SK-N-SH (cell line): ENCODE data around the gene MED14. TPM values are rescaled to one million over a fixed set of nuclear protein-coding genes. Genes with fewer than 3 reads are reported as not detected.

Source experiments
- CTCF ChIA-PET: fragments of 300-600, 350-600 bp; formaldehyde crosslinking; extraction: SDS; loops from one replicate; lab custom pipeline; 2021; lab: Yijun Ruan, JAX
- POLR2A ChIA-PET: fragments of 350-600 bp; sonication (Branson Sonifier 250); formaldehyde crosslinking; extraction: SDS; loops from one replicate; lab custom pipeline; 2020; ENCODE audit warnings: antibody characterized with exemption, inconsistent platforms; lab: Yijun Ruan, JAX
- DNase-seq: peaks from one replicate; pipeline ENCODE4 v3.0.0; 2012
- H2AFZ ChIP-seq: fragments of 200-600 bp; sonication (generic); 2 replicates; pipeline ENCODE4 v1.8.1; 2016; ENCODE audit warnings: antibody characterized with exemption, mild to moderate bottlenecking, low read depth
- H3F3A ChIP-seq: fragments of 200-600 bp; sonication (generic); replicated peaks from 2 replicates; pipeline ENCODE3; 2016; ENCODE audit warnings: antibody characterized with exemption, mild to moderate bottlenecking; ENCODE audit not compliant: insufficient read depth
- H3K27ac ChIP-seq, 2 experiments: fragments of 200-500 bp in 1 of 2; fragments of 200-600 bp in 1 of 2; sonication (Bioruptor generic) in 1 of 2; sonication (generic), shearing (Covaris generic) in 1 of 2; 2 replicates each; pipeline versions ENCODE4 v1.5.1 to v1.6.1; 2014 to 2016; ENCODE audit warnings: low read depth in 2 of 2, inconsistent platforms in 1 of 2, low read length in 1 of 2, mild to moderate bottlenecking in 1 of 2, mixed read lengths in 1 of 2
- H3K27me3 ChIP-seq: fragments of 200-600 bp; sonication (generic), shearing (Covaris generic); 2 replicates; pipeline ENCODE4 v1.6.1; 2016; ENCODE audit warnings: mixed run types; ENCODE audit not compliant: insufficient read depth
- H3K36me3 ChIP-seq, 2 experiments: fragments of 200-500 bp in 1 of 2; fragments of 200-600 bp in 1 of 2; sonication (Bioruptor generic) in 1 of 2; sonication (generic) in 1 of 2; replicated peaks in 1 of 2; 2 replicates each; pipeline versions ENCODE3 to v1.5.1; 2014 to 2016; ENCODE audit warnings: low read length in 1 of 2, mild to moderate bottlenecking in 1 of 2; ENCODE audit not compliant: insufficient read depth in 2 of 2, control insufficient read depth in 1 of 2
- H3K4me1 ChIP-seq, 2 experiments: fragments of 200-500 bp in 1 of 2; fragments of 200-600 bp in 1 of 2; sonication (Bioruptor generic) in 1 of 2; sonication (generic), shearing (Covaris generic) in 1 of 2; 2 replicates each; pipeline versions ENCODE4 v1.5.1 to v1.6.1; 2014 to 2016; ENCODE audit warnings: low read depth in 1 of 2, low read length in 1 of 2, mixed run types in 1 of 2; ENCODE audit not compliant: insufficient read depth in 2 of 2, control insufficient read depth in 1 of 2
- H3K4me2 ChIP-seq: fragments of 200-600 bp; sonication (generic), shearing (Covaris generic); 2 replicates; pipeline ENCODE4 v1.6.1; 2017; ENCODE audit warnings: mixed run types
- H3K4me3 ChIP-seq, 2 experiments: fragments of 200-500 bp in 1 of 2; fragments of 200-600 bp in 1 of 2; sonication (Bioruptor generic) in 1 of 2; sonication (generic), shearing (Covaris generic) in 1 of 2; 2 replicates each; pipeline versions ENCODE4 v1.5.1 to v1.8.1; 2014 to 2016; ENCODE audit warnings: low read depth in 2 of 2, inconsistent platforms in 1 of 2, low read length in 1 of 2, mild to moderate bottlenecking in 1 of 2, mixed read lengths in 1 of 2, moderate library complexity in 1 of 2
- H3K79me2 ChIP-seq: fragments of 200-600 bp; sonication (generic); 2 replicates; pipeline ENCODE4 v1.8.1; 2017; ENCODE audit warnings: mild to moderate bottlenecking; ENCODE audit not compliant: insufficient read depth
- H3K9ac ChIP-seq: fragments of 200-600 bp; sonication (generic); 2 replicates; pipeline ENCODE4 v1.6.1; 2017; ENCODE audit warnings: mixed run types
- H3K9me2 ChIP-seq: fragments of 200-600 bp; sonication (generic); 2 replicates; pipeline ENCODE4 v1.6.1; 2017; ENCODE audit warnings: mixed run types
- H3K9me3 ChIP-seq: fragments of 200-600 bp; sonication (generic); 2 replicates; pipeline ENCODE4 v1.6.1; 2017; ENCODE audit warnings: mixed run types, mild to moderate bottlenecking, moderate library complexity
- H4K20me1 ChIP-seq: fragments of 200-600 bp; sonication (generic); 2 replicates; pipeline ENCODE4 v1.6.1; 2017; ENCODE audit warnings: mild to moderate bottlenecking, mixed run types; ENCODE audit not compliant: insufficient read depth
- CHD2 ChIP-seq: fragments of 150-350 bp; IDR thresholded peaks from 2 replicates; pipeline ENCODE4 v1.6.1; 2018; ENCODE audit warnings: low read length; ENCODE audit not compliant: partially characterized antibody
- ELF1 ChIP-seq: IDR thresholded peaks from 2 replicates; pipeline ENCODE4 v1.4.0; 2012
- EP300 ChIP-seq, 2 experiments: IDR thresholded peaks; 2 replicates each; pipeline versions ENCODE4 v1.4.0 to v1.6.1; 2012; ENCODE audit warnings: borderline replicate concordance in 1 of 2, low read depth in 1 of 2, low read length in 1 of 2
- EZH2phosphoT487 ChIP-seq: fragments of 200-600 bp; sonication (generic); IDR thresholded peaks from 2 replicates; pipeline ENCODE4 v1.6.1; 2017; ENCODE audit warnings: low read depth, mixed run types, mild to moderate bottlenecking, antibody characterized with exemption, moderate library complexity, borderline replicate concordance
- FOXJ3 ChIP-seq: sonication (generic); formaldehyde crosslinking; IDR thresholded peaks from 2 replicates; pipeline ENCODE4 v1.5.1; 2020; ENCODE audit warnings: mild to moderate bottlenecking, missing genetic modification reagents
- MEF2A ChIP-seq: IDR thresholded peaks from 2 replicates; pipeline ENCODE4 v1.4.0; 2012; ENCODE audit warnings: low read depth, borderline replicate concordance
- MXI1 ChIP-seq: IDR thresholded peaks from 2 replicates; pipeline ENCODE4 v1.6.1; 2012; ENCODE audit warnings: mild to moderate bottlenecking, low read depth, low read length, improper control_type of control experiment
- POLR2AphosphoS5 ChIP-seq: IDR thresholded peaks from 2 replicates; pipeline ENCODE4 v1.6.1; 2012; ENCODE audit warnings: low read depth, low read length
- RAD21 ChIP-seq: IDR thresholded peaks from 2 replicates; pipeline ENCODE4 v1.6.1; 2012; ENCODE audit warnings: mild to moderate bottlenecking, low read length
- RCOR1 ChIP-seq: fragments of 150-350 bp; IDR thresholded peaks from 2 replicates; pipeline ENCODE4 v1.6.1; 2017; ENCODE audit warnings: antibody characterized with exemption, low read length
- RFX5 ChIP-seq: IDR thresholded peaks from 2 replicates; pipeline ENCODE4 v1.6.1; 2012; ENCODE audit warnings: mild to moderate bottlenecking, improper control_type of control experiment, low read length
- TCF12 ChIP-seq: IDR thresholded peaks from 2 replicates; pipeline ENCODE4 v1.4.0; 2012
- WGBS: methylation state at CpG from one replicate; pipeline ENCODE4 v1.1.6; 2017; ENCODE audit warnings: low lambda C conversion rate; 5-methylcytosine and 5-hydroxymethylcytosine counted together
- polyA plus RNA-seq, 3 experiments: library from polyadenylated mRNA; depleted of rRNA; stranded (reverse); fragments of >200 nt; gene quantifications; 2 replicates each; pipeline ENCODE4 v1.2.3, GENCODE V29; 2012
- TF ChIP-seq, protein P1 (sequence below): fragments of 150-350 bp; IDR thresholded peaks from 2 replicates; pipeline ENCODE4 v1.6.1; 2017; ENCODE audit warnings: antibody characterized with exemption, low read length, low read depth, borderline replicate concordance
- TF ChIP-seq, protein P2 (sequence below): IDR thresholded peaks from 2 replicates; pipeline ENCODE4 v1.4.0; 2012; ENCODE audit warnings: low read depth
- TF ChIP-seq, protein P3 (sequence below): IDR thresholded peaks from 2 replicates; pipeline ENCODE4; 2012

MED14 gene
- polyA plus RNA-seq, 1 of the 3 experiments (the other 2 are of a cell fraction), result 24.5 TPM

DNA sequence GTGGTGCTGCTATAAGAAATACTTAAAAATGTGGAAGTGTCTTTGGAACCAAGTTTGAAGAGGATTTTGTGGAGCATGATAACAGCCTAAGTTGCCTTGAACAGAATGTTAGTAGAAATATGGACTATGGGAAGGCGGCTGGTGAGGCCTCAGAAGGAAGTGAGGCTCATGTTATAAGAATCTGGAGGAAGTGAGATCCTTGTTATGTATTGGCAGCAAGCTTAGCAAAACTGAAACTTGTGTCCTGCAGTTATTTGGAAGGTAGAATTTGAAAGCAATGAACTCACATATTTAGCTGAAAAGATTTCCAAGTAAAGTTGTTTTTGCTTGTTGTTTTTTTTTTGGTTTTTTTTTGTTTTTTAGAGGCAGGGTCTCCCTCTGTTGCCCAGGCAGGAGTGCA is 13.6 kb upstream of the MED14 start:
- Histone ChIP-seq H2AFZ (no peak overlapping the region), H3K27me3 (no peaks in the 10 kb centered on the region; the same call in 1 of the 2 replicates), H3K4me1 (no peaks in the 10 kb centered on the region), H3K9me2 (no peaks in the 10 kb centered on the region), H3K79me2 (no peaks in the 10 kb centered on the region), H3K27ac (no peak overlapping the region), H3K9me3 (peaks cover 9% of the 10 kb centered on the region; the same call in 1 of the 2 replicates), H4K20me1 (no peaks in the 10 kb centered on the region), H3K4me3 (no peak overlapping the region), H3K9ac (no peak overlapping the region), H3F3A (no peaks in the 10 kb centered on the region), H3K36me3 (no peaks in the 10 kb centered on the region), H3K4me2 (no peak overlapping the region)
- no peak for DNase-seq
- ChIA-PET POLR2A (no interaction called here), CTCF (no interaction called here)
- TF ChIP-seq FOXJ3 (no peak), RFX5 (no peak), RAD21 (no peak), TCF12 (no peak), POLR2AphosphoS5 (no peak)
- TF ChIP-seq, protein P1, sequence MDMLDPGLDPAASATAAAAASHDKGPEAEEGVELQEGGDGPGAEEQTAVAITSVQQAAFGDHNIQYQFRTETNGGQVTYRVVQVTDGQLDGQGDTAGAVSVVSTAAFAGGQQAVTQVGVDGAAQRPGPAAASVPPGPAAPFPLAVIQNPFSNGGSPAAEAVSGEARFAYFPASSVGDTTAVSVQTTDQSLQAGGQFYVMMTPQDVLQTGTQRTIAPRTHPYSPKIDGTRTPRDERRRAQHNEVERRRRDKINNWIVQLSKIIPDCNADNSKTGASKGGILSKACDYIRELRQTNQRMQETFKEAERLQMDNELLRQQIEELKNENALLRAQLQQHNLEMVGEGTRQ, result no peak
- 22% methylated on average over 1 of the region's 1 CpG for WGBS

DNA sequence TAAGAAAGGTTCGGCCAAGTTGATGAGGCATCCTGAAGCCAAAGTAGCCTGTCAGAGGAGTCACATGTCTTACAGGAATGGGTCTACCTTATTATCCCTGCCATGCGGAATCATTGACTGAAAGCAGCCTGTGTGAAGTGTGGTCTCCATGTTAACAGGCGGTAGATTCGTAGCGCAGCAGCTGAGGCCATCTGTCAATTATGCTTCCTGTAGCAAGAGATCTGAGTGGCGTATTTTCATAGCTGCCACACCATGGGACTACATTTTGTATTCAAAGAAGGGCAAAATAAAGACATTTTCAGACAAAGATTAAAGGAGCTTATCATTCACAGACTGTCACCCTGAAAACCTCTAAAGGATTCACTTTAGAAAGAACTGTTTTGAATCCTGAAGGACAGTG is 11.2 kb upstream of the MED14 start:
- Histone ChIP-seq H3K4me1 (no peaks in the 10 kb centered on the region), H3K9ac (no peak overlapping the region), H3K79me2 (no peaks in the 10 kb centered on the region), H3K36me3 (no peaks in the 10 kb centered on the region), H3K27ac (no peak overlapping the region), H2AFZ (no peak overlapping the region), H3K27me3 (peaks cover 9% of the 10 kb centered on the region; the same call in 1 of the 2 replicates), H3F3A (no peaks in the 10 kb centered on the region), H3K9me2 (no peaks in the 10 kb centered on the region), H3K9me3 (no peaks in the 10 kb centered on the region), H4K20me1 (no peaks in the 10 kb centered on the region), H3K4me2 (no peak overlapping the region), H3K4me3 (no peak overlapping the region)
- TF ChIP-seq MXI1 (no peak), EP300 (IDR thresholded peaks at IDR 0.05; ENCODE audit: borderline replicate concordance in 1 of 2, low read depth in 1 of 2, low read length in 1 of 2) (no peak), CHD2 (no peak), ELF1 (no peak), MEF2A (no peak), RCOR1 (no peak), EZH2phosphoT487 (no peak)
- TF ChIP-seq, protein P2, sequence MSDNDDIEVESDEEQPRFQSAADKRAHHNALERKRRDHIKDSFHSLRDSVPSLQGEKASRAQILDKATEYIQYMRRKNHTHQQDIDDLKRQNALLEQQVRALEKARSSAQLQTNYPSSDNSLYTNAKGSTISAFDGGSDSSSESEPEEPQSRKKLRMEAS, result no peak
- TF ChIP-seq, protein P3, sequence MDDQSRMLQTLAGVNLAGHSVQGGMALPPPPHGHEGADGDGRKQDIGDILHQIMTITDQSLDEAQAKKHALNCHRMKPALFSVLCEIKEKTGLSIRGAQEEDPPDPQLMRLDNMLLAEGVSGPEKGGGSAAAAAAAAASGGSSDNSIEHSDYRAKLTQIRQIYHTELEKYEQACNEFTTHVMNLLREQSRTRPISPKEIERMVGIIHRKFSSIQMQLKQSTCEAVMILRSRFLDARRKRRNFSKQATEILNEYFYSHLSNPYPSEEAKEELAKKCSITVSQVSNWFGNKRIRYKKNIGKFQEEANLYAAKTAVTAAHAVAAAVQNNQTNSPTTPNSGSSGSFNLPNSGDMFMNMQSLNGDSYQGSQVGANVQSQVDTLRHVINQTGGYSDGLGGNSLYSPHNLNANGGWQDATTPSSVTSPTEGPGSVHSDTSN, result no peak
- DNase-seq, result no peak
- CTCF ChIA-PET, result interaction anchor here (1.2 kb wide), 1 partner anchor 11 kb away, joined by 4 read pairs; the partner anchor contains the start of gene MED14
- 54% methylated on average over 6 of the region's 6 CpGs for WGBS
- POLR2A ChIA-PET, result no interaction called here
